IMR-90 (cell line): Measurements from ENCODE around the gene ARHGAP28.

Experiments
- BHLHE40 ChIP-seq: fragments of 150-350 bp; IDR thresholded peaks from 2 replicates; pipeline ENCODE4 v1.6.1; 2016; ENCODE audit warnings: mild to moderate bottlenecking, low read depth, low read length
- CTCF ChIP-seq: conservative IDR thresholded peaks from 2 replicates; pipeline ENCODE4 v1.5.1; 2012; ENCODE audit warnings: mild to moderate bottlenecking, low read depth, low read length, improper control_type of control experiment
- ELK1 ChIP-seq: fragments of 150-350 bp; IDR thresholded peaks from 2 replicates; pipeline ENCODE4 v1.6.1; 2016; ENCODE audit warnings: low read depth, mild to moderate bottlenecking, low read length, moderate library complexity, borderline replicate concordance
- FOS ChIP-seq: fragments of 150-350 bp; IDR thresholded peaks from 2 replicates; pipeline ENCODE4 v1.6.1; 2016; ENCODE audit warnings: low read depth, low read length
- MAZ ChIP-seq: IDR thresholded peaks from 2 replicates; pipeline ENCODE4 v1.6.1; 2012; ENCODE audit warnings: low read depth, mild to moderate bottlenecking, low read length, improper control_type of control experiment, moderate library complexity, borderline replicate concordance
- MXI1 ChIP-seq: IDR thresholded peaks from 2 replicates; pipeline ENCODE4 v1.6.1; 2012; ENCODE audit warnings: low read depth, mild to moderate bottlenecking, low read length, moderate library complexity, borderline replicate concordance
- POLR2A ChIP-seq: IDR thresholded peaks from 2 replicates; pipeline ENCODE4 v1.6.1; 2012; ENCODE audit warnings: mild to moderate bottlenecking, low read depth, low read length
- RAD21 ChIP-seq: IDR thresholded peaks from 2 replicates; pipeline ENCODE4 v1.6.1; 2012; ENCODE audit warnings: low read length, improper control_type of control experiment
- RFX5 ChIP-seq: IDR thresholded peaks from 2 replicates; pipeline ENCODE4 v1.8.0; 2012; ENCODE audit warnings: low read depth, mild to moderate bottlenecking, low read length, moderate library complexity
- SMC3 ChIP-seq: fragments of 150-350 bp; IDR thresholded peaks from 2 replicates; pipeline ENCODE4 v1.6.1; 2016; ENCODE audit warnings: low read depth, mild to moderate bottlenecking, antibody characterized with exemption, low read length, moderate library complexity

GRCh38 chr18:6682437-6683111, 46.9 kb upstream of the ARHGAP28 start:
- TF ChIP-seq BHLHE40 (no peak), RFX5 (no peak), CTCF (no peak), FOS (no peak), MAZ (no peak), POLR2A (no peak), RAD21 (no peak), ELK1 (no peak), MXI1 (no peak), SMC3 (no peak)
